H1 (cell line): Measurements from ENCODE around the gene AVL9. TPM values are rescaled to one million over a fixed set of nuclear protein-coding genes. Genes with fewer than 3 reads are reported as not detected.
"Not testable (repeated sequence)": the region's sequence is repeated elsewhere in the genome, so short reads cannot be mapped to it uniquely, and the experiment has no call there.

ENCODE experiments used
- CTCF ChIA-PET: fragments of 300-600 bp; sonication (Branson Sonifier 250); formaldehyde crosslinking; loops from one replicate; lab custom pipeline; 2021; ENCODE audit not compliant: partially characterized antibody; lab: Charles Lee
- POLR2A ChIA-PET: fragments of 300-600 bp; sonication (Branson Sonifier 250); formaldehyde crosslinking; loops from one replicate; lab custom pipeline; 2021; ENCODE audit warnings: inconsistent platforms; ENCODE audit not compliant: partially characterized antibody; lab: Charles Lee
- DNase-seq, 2 experiments: peaks; one replicate each; pipeline versions ENCODE4 v3.0.0 to v3.0.0-alpha.2; 2010 to 2022; ENCODE audit warnings: low spot score in 2 of 2, low read depth in 1 of 2, mixed read lengths in 1 of 2
- FAIRE-seq: peaks from 2 replicates; lab custom pipeline; 2011; peaks lifted over from hg19 to GRCh38; lab: Jason Lieb, UNC
- H2AFZ ChIP-seq: 2 replicates; pipeline ENCODE4 v1.8.1; 2012; ENCODE audit warnings: low read length, inconsistent platforms
- H2AK5ac ChIP-seq: 2 replicates; pipeline ENCODE4 v1.6.1; 2013; ENCODE audit warnings: low read depth, low read length
- H2BK120ac ChIP-seq: replicated peaks from 2 replicates; pipeline ENCODE3; 2013; ENCODE audit warnings: low read depth, low read length, inconsistent platforms
- H2BK12ac ChIP-seq: 2 replicates; pipeline ENCODE4 v1.6.1; 2013; ENCODE audit warnings: low read depth, low read length
- H2BK15ac ChIP-seq: 2 replicates; pipeline ENCODE4 v1.6.1; 2013; ENCODE audit warnings: low read length
- H2BK20ac ChIP-seq: 2 replicates; pipeline ENCODE4 v1.6.1; 2013; ENCODE audit warnings: low read length
- H2BK5ac ChIP-seq: 2 replicates; pipeline ENCODE4 v1.6.1; 2013; ENCODE audit warnings: low read depth, low read length
- H3K14ac ChIP-seq: 2 replicates; pipeline ENCODE4 v1.6.1; 2013; ENCODE audit warnings: inconsistent platforms; ENCODE audit not compliant: insufficient read length
- H3K18ac ChIP-seq: 2 replicates; pipeline ENCODE4 v1.6.1; 2013; ENCODE audit warnings: low read length; ENCODE audit errors: extremely low read depth
- H3K23ac ChIP-seq: 2 replicates; pipeline ENCODE4 v1.6.1; 2013; ENCODE audit warnings: inconsistent platforms; ENCODE audit not compliant: insufficient read length
- H3K23me2 ChIP-seq: 2 replicates; pipeline ENCODE4 v1.6.1; 2013; ENCODE audit warnings: low read depth, low read length
- H3K27ac ChIP-seq: 2 replicates; pipeline ENCODE4 v1.6.1; 2011; ENCODE audit warnings: low read depth, low read length, inconsistent platforms
- H3K27me3 ChIP-seq, 4 experiments: replicated peaks in 1 of 4; 1 replicate in 1 of 4; 2 replicates in 3 of 4; pipeline versions ENCODE4 v1.6.1 to v1.8.1; 2011 to 2013; ENCODE audit warnings: low read length in 3 of 4, mild to moderate bottlenecking in 3 of 4, inconsistent platforms in 2 of 4, mixed read lengths in 2 of 4, moderate library complexity in 1 of 4; ENCODE audit not compliant: control insufficient read depth in 3 of 4, insufficient read depth in 3 of 4; ENCODE audit errors: extremely low read depth in 1 of 4
- H3K36me3 ChIP-seq, 4 experiments: 2 replicates each; pipeline versions ENCODE4 v1.6.1 to v1.8.1; 2011 to 2013; ENCODE audit warnings: mild to moderate bottlenecking in 4 of 4, low read length in 3 of 4, moderate library complexity in 2 of 4, control low read depth in 1 of 4, inconsistent platforms in 1 of 4; ENCODE audit not compliant: insufficient read depth in 4 of 4, control insufficient read depth in 2 of 4
- H3K4ac ChIP-seq: replicated peaks from 2 replicates; pipeline ENCODE3; 2013; ENCODE audit warnings: low read length, low read depth, mixed read lengths, inconsistent platforms; ENCODE audit not compliant: insufficient read length
- H3K4me1 ChIP-seq, 4 experiments: replicated peaks in 1 of 4; 1 replicate in 1 of 4; 2 replicates in 3 of 4; pipeline versions ENCODE4 v1.6.1 to v1.8.1; 2011 to 2013; ENCODE audit warnings: low read length in 3 of 4, inconsistent platforms in 2 of 4, mixed read lengths in 1 of 4; ENCODE audit not compliant: insufficient read depth in 4 of 4, control insufficient read depth in 3 of 4
- H3K4me2 ChIP-seq, 2 experiments: 2 replicates each; pipeline versions ENCODE4 v1.6.1 to v1.8.1; 2011 to 2013; ENCODE audit warnings: low read depth in 2 of 2, low read length in 2 of 2, control low read depth in 1 of 2, inconsistent platforms in 1 of 2, mild to moderate bottlenecking in 1 of 2; ENCODE audit not compliant: insufficient read depth in 1 of 2
- H3K4me3 ChIP-seq, 4 experiments: fragments of 200-600, 300-600 bp in 1 of 4; sonication (generic), shearing (Covaris generic), sonication (Bioruptor Twin) in 1 of 4; 2 replicates each; pipeline versions ENCODE4 v1.5.1 to v1.8.1; 2011 to 2016; ENCODE audit warnings: low read length in 4 of 4, low read depth in 3 of 4, control low read depth in 2 of 4, inconsistent platforms in 2 of 4, mild to moderate bottlenecking in 2 of 4, mixed read lengths in 1 of 4, moderate library complexity in 1 of 4; ENCODE audit not compliant: insufficient read depth in 2 of 4; ENCODE audit errors: extremely low read depth in 1 of 4
- H3K56ac ChIP-seq: replicated peaks from 2 replicates; pipeline ENCODE3; 2013; ENCODE audit warnings: low read depth, mild to moderate bottlenecking, mixed read lengths, low read length, inconsistent platforms; ENCODE audit not compliant: insufficient read length
- H3K79me1 ChIP-seq: 2 replicates; pipeline ENCODE4 v1.6.1; 2013; ENCODE audit warnings: low read depth, low read length, control low read depth
- H3K79me2 ChIP-seq, 2 experiments: 2 replicates each; pipeline versions ENCODE4 v1.6.1 to v1.8.1; 2012 to 2013; ENCODE audit warnings: low read length in 2 of 2, mild to moderate bottlenecking in 2 of 2, inconsistent platforms in 1 of 2; ENCODE audit not compliant: insufficient read depth in 2 of 2, control insufficient read depth in 1 of 2
- H3K9ac ChIP-seq, 4 experiments: replicated peaks in 1 of 4; 1 replicate in 1 of 4; 2 replicates in 3 of 4; pipeline versions ENCODE4 v1.6.1 to v1.8.1; 2011 to 2013; ENCODE audit warnings: low read depth in 3 of 4, low read length in 3 of 4, control low read depth in 2 of 4, mild to moderate bottlenecking in 2 of 4, moderate library complexity in 2 of 4, inconsistent platforms in 1 of 4; ENCODE audit errors: extremely low read depth in 1 of 4
- H3K9me3 ChIP-seq, 2 experiments: 2 replicates each; pipeline versions ENCODE4 v1.6.1 to v1.8.1; 2012 to 2013; ENCODE audit warnings: mild to moderate bottlenecking in 2 of 2, moderate library complexity in 2 of 2, control low read depth in 1 of 2, inconsistent platforms in 1 of 2, low read depth in 1 of 2, low read length in 1 of 2, mixed read lengths in 1 of 2; ENCODE audit not compliant: insufficient read depth in 2 of 2
- H4K20me1 ChIP-seq, 2 experiments: replicated peaks in 1 of 2; 2 replicates each; pipeline versions ENCODE3 to v1.8.1; 2011 to 2013; ENCODE audit warnings: inconsistent platforms in 2 of 2, low read length in 2 of 2, mild to moderate bottlenecking in 1 of 2; ENCODE audit not compliant: insufficient read depth in 2 of 2, control insufficient read depth in 1 of 2
- H4K5ac ChIP-seq: 2 replicates; pipeline ENCODE4 v1.6.1; 2013; ENCODE audit warnings: low read length, low read depth, mixed read lengths, inconsistent platforms; ENCODE audit not compliant: insufficient read length
- H4K8ac ChIP-seq: 2 replicates; pipeline ENCODE4 v1.8.0; 2013; ENCODE audit warnings: mild to moderate bottlenecking, moderate library complexity, low read length, inconsistent platforms; ENCODE audit not compliant: insufficient read depth; ENCODE audit errors: extremely low read depth
- H4K91ac ChIP-seq: replicated peaks from 2 replicates; pipeline ENCODE3; 2013; ENCODE audit warnings: low read length, mixed read lengths, inconsistent platforms; ENCODE audit not compliant: insufficient read length
- ASH2L ChIP-seq: fragments of 200-600, 300-600 bp; sonication (generic); IDR thresholded peaks from one replicate; pipeline ENCODE4 v1.7.1; 2017; ENCODE audit warnings: low read length
- CEBPB ChIP-seq: IDR thresholded peaks from 2 replicates; pipeline ENCODE4 v1.6.1; 2012; ENCODE audit warnings: low read depth, low read length
- CHD1 ChIP-seq: IDR thresholded peaks from 2 replicates; pipeline ENCODE4 v1.6.1; 2012; ENCODE audit warnings: low read depth, low read length, improper control_type of control experiment
- CTBP2 ChIP-seq: IDR thresholded peaks from 2 replicates; pipeline ENCODE4 v1.7.0; 2011; ENCODE audit warnings: borderline replicate concordance, mild to moderate bottlenecking, moderate library complexity, mixed read lengths, low read length; ENCODE audit not compliant: insufficient read depth, insufficient read length
- JUN ChIP-seq: IDR thresholded peaks from 2 replicates; pipeline ENCODE4 v1.6.1; 2011; ENCODE audit warnings: low read depth, mild to moderate bottlenecking, improper control_type of control experiment, low read length
- RXRA ChIP-seq: IDR thresholded peaks from 2 replicates; pipeline ENCODE4 v1.6.1; 2011; ENCODE audit warnings: low read depth, mild to moderate bottlenecking, low read length, moderate library complexity; ENCODE audit not compliant: insufficient read depth
- SAP30 ChIP-seq: fragments of 300-600 bp; sonication (generic); IDR thresholded peaks from 2 replicates; pipeline ENCODE4 v1.7.1; 2012; ENCODE audit warnings: low read length, moderate library complexity, mild to moderate bottlenecking, inconsistent platforms; ENCODE audit not compliant: insufficient read depth, insufficient replicate concordance
- SP2 ChIP-seq: IDR thresholded peaks from 2 replicates; pipeline ENCODE4 v1.6.1; 2012; ENCODE audit warnings: mild to moderate bottlenecking, low read length, inconsistent platforms
- SP4 ChIP-seq: IDR thresholded peaks from 2 replicates; pipeline ENCODE4 v1.6.1; 2012; ENCODE audit warnings: low read length, inconsistent platforms
- ZNF274 ChIP-seq: IDR thresholded peaks from 2 replicates; pipeline ENCODE4 v1.7.0; 2012; ENCODE audit warnings: low read length, borderline replicate concordance; ENCODE audit errors: extremely low read depth
- WGBS, 2 experiments: shearing (Covaris generic) in 1 of 2; methylation state at CpG; one replicate each; pipeline versions ENCODE4 v1.1.6 to v1.1.7; 2013 to 2015; ENCODE audit warnings: low lambda C conversion rate in 2 of 2, mixed read lengths in 2 of 2, inconsistent platforms in 1 of 2, low coverage in 1 of 2, missing lambda C conversion rate in 1 of 2; ENCODE audit not compliant: insufficient replicate concordance in 2 of 2, insufficient coverage in 1 of 2, insufficient read length in 1 of 2; ENCODE audit errors: extremely low coverage in 1 of 2, missing lambda C conversion rate in 1 of 2; 5-methylcytosine and 5-hydroxymethylcytosine counted together
- polyA plus RNA-seq, 7 experiments: library from polyadenylated mRNA; depleted of rRNA in 3 of 7; stranded (reverse) in 5 of 7; unstranded in 2 of 7; fragments of >200 nt in 5 of 7; fragments of 200-250 nt in 2 of 7; gene quantifications; 1 replicate in 5 of 7; 2 replicates in 1 of 7; 4 replicates in 1 of 7; pipeline versions ENCODE4 v1.2.1 to v1.2.3, GENCODE V29; 2011 to 2013; ENCODE audit warnings: missing spikeins in 2 of 7, mixed read lengths in 2 of 7
- total RNA-seq: library from RNA; stranded (reverse); fragmentation: NEBNext Ultra II Directional; extraction: Animal tissue kit (Norgen Biotek cat#: 25700); gene quantifications from 2 replicates; pipeline ENCODE4 v1.2.1, GENCODE V29; 2021

The AVL9 gene
- total and polyA plus RNA-seq, 2 of the 8 experiments (the other 6 are each of a cell fraction or from before 2014, with no cell fraction given) = 15.5 to 42.1 TPM

GRCh38 chr7:32496052-32496813, 944 bp downstream of the AVL9 start (continued):
- no peak for TF ChIP-seq SP2
- TF ChIP-seq SAP30 = peak; percentile 64
- no peak for TF ChIP-seq CEBPB
- no peak for TF ChIP-seq JUN
- TF ChIP-seq CHD1 = no peak
- peak; percentile 12 for TF ChIP-seq ASH2L
- 0 out of 2 replicates have a peak, but pooled peaks have one; percentile 20 for TF ChIP-seq SP4
- TF ChIP-seq ZNF274 = no peak
- TF ChIP-seq RXRA = no peak
- no peak for TF ChIP-seq CTBP2
- TF ChIP-seq, all 59 proteins: peak for 3

GRCh38 chr7:32499755-32500154, 4.5 kb downstream of the AVL9 start:
- H2BK120ac ChIP-seq, H4K5ac ChIP-seq, H3K4ac ChIP-seq, CTCF ChIA-PET, H3K4me1 ChIP-seq, DNase-seq, H2BK5ac ChIP-seq, H3K23ac ChIP-seq, H4K20me1 ChIP-seq, H3K18ac ChIP-seq, H2AK5ac ChIP-seq, H4K8ac ChIP-seq, H2BK15ac ChIP-seq, H2AFZ ChIP-seq, H2BK12ac ChIP-seq, H3K9me3 ChIP-seq, H3K36me3 ChIP-seq, H3K27me3 ChIP-seq, H3K79me1 ChIP-seq, H4K91ac ChIP-seq, FAIRE-seq, H3K9ac ChIP-seq, H3K14ac ChIP-seq, H2BK20ac ChIP-seq, H3K27ac ChIP-seq, H3K23me2 ChIP-seq, H3K56ac ChIP-seq, H3K4me2 ChIP-seq, H3K4me3 ChIP-seq: not testable (repeated sequence)
- POLR2A ChIA-PET = interaction anchor here (1.0 kb wide), 2 partner anchors 29 to 32 kb away, joined by 3 read pairs; no protein-coding TSS in a partner anchor
- H3K79me2 ChIP-seq = peaks cover 19 to 88% of the 10 kb centered on the region in 2 experiments
- 91% methylated on average over 2 of the region's 2 CpGs; no CpG with 5 or more reads in 1 of the 2 experiments for WGBS, 2 experiments
